ENCODE measurements around the gene FBN2.

Gene FBN2

GRCh38 chr5:128262911-128263310 is 275.1 kb downstream of the FBN2 start:
- in situ Hi-C loops (cut with HindIII; ENCODE audit: low sequenced_read_pairs) = no loop called here

- in situ Hi-C loops (cut with HindIII; ENCODE audit: low sequenced_read_pairs) = no loop called here
These were observed 278.4 kb downstream of the FBN2 start for GRCh38 chr5:128259607-128260021.

GRCh38 chr5:128258372-128258771 is 279.7 kb downstream of the FBN2 start:
- in situ Hi-C loops (cut with HindIII; ENCODE audit: low sequenced_read_pairs) = no loop called here

GRCh38 chr5:128257076-128257475 is 281.0 kb downstream of the FBN2 start:
- in situ Hi-C loops (cut with HindIII; ENCODE audit: low sequenced_read_pairs) = no loop called here

- in situ Hi-C loops (cut with HindIII; ENCODE audit: low sequenced_read_pairs) = no loop called here
These were observed 283.3 kb downstream of the FBN2 start for GRCh38 chr5:128254789-128255188.

GRCh38 chr5:128253880-128254279 is 284.2 kb downstream of the FBN2 start:
- in situ Hi-C loops (cut with HindIII; ENCODE audit: low sequenced_read_pairs) = no loop called here

GRCh38 chr5:128253161-128253560 is 284.9 kb downstream of the FBN2 start:
- in situ Hi-C loops (cut with HindIII; ENCODE audit: low sequenced_read_pairs) = no loop called here

- in situ Hi-C loops (cut with HindIII; ENCODE audit: low sequenced_read_pairs) = no loop called here
These were observed 285.3 kb downstream of the FBN2 start for GRCh38 chr5:128252756-128253155.

GRCh38 chr5:128252196-128252595 is 285.8 kb downstream of the FBN2 start:
- in situ Hi-C loops (cut with HindIII; ENCODE audit: low sequenced_read_pairs) = no loop called here

- in situ Hi-C loops (cut with HindIII; ENCODE audit: low sequenced_read_pairs) = no loop called here
These were observed 292.1 kb downstream of the FBN2 start for GRCh38 chr5:128245974-128246373.

- in situ Hi-C loops (cut with HindIII; ENCODE audit: low sequenced_read_pairs) = no loop called here
These were observed 294.0 kb downstream of the FBN2 start for GRCh38 chr5:128243958-128244582.

GRCh38 chr5:128241051-128241695 is 296.9 kb downstream of the FBN2 start:
- in situ Hi-C loops (cut with HindIII; ENCODE audit: low sequenced_read_pairs) = no loop called here

- in situ Hi-C loops (cut with HindIII; ENCODE audit: low sequenced_read_pairs) = no loop called here
These were observed 300.5 kb downstream of the FBN2 start for GRCh38 chr5:128237546-128237945.

- in situ Hi-C loops (cut with HindIII; ENCODE audit: low sequenced_read_pairs) = no loop called here
These were observed 301.0 kb downstream of the FBN2 start for GRCh38 chr5:128237000-128237399.

- in situ Hi-C loops (cut with HindIII; ENCODE audit: low sequenced_read_pairs) = no loop called here
These were observed 301.7 kb downstream of the FBN2 start for GRCh38 chr5:128236334-128236733.

- in situ Hi-C loops (cut with HindIII; ENCODE audit: low sequenced_read_pairs) = no loop called here
These were observed 303.0 kb downstream of the FBN2 start for GRCh38 chr5:128234928-128235641.

GRCh38 chr5:128228521-128228920 is 309.5 kb downstream of the FBN2 start:
- in situ Hi-C loops (cut with HindIII; ENCODE audit: low sequenced_read_pairs) = no loop called here

GRCh38 chr5:128228008-128228407 is 310.0 kb downstream of the FBN2 start:
- in situ Hi-C loops (cut with HindIII; ENCODE audit: low sequenced_read_pairs) = no loop called here

- in situ Hi-C loops (cut with HindIII; ENCODE audit: low sequenced_read_pairs) = no loop called here
These were observed 312.6 kb downstream of the FBN2 start for GRCh38 chr5:128225245-128226030.

GRCh38 chr5:128224336-128224735 is 313.7 kb downstream of the FBN2 start:
- in situ Hi-C loops (cut with HindIII; ENCODE audit: low sequenced_read_pairs) = loop anchor here (25.0 kb wide), 1 partner anchor 263 kb away; no protein-coding TSS in a partner anchor

GRCh38 chr5:128220841-128221240 is 317.2 kb downstream of the FBN2 start:
- in situ Hi-C loops (cut with HindIII; ENCODE audit: low sequenced_read_pairs) = loop anchor here (25.0 kb wide), 1 partner anchor 266 kb away; no protein-coding TSS in a partner anchor

Measured in endothelial cell of hepatic sinusoid (primary cell).